H9 (cell line): ENCODE results near the gene CAPN8. TPM values are rescaled to one million over a fixed set of nuclear protein-coding genes. Genes with fewer than 3 reads are reported as not detected.

Source experiments
- DNase-seq: peaks from one replicate; pipeline ENCODE4 v3.0.0-alpha.2; 2017
- H2AFZ ChIP-seq: one replicate; pipeline ENCODE4 v1.6.1; 2013; ENCODE audit warnings: mild to moderate bottlenecking, low read length, control low read depth, moderate library complexity
- H2AK5ac ChIP-seq: 2 replicates; pipeline ENCODE4 v1.6.1; 2013; ENCODE audit warnings: low read length, control low read depth, mixed read lengths; ENCODE audit not compliant: insufficient read length
- H2BK120ac ChIP-seq: one replicate; pipeline ENCODE4 v1.6.1; 2013; ENCODE audit warnings: low read depth, mild to moderate bottlenecking, low read length, control low read depth, inconsistent platforms; ENCODE audit not compliant: poor library complexity, severe bottlenecking
- H2BK12ac ChIP-seq: 2 replicates; pipeline ENCODE4 v1.6.1; 2013; ENCODE audit warnings: low read length, control low read depth, mixed read lengths, low read depth; ENCODE audit not compliant: insufficient read length
- H2BK15ac ChIP-seq: 2 replicates; pipeline ENCODE4 v1.6.1; 2013; ENCODE audit warnings: low read depth, low read length, control low read depth
- H2BK20ac ChIP-seq: one replicate; pipeline ENCODE4 v1.6.1; 2013; ENCODE audit warnings: low read depth, mild to moderate bottlenecking, low read length, control low read depth, inconsistent platforms; ENCODE audit not compliant: poor library complexity, severe bottlenecking
- H2BK5ac ChIP-seq: 2 replicates; pipeline ENCODE4 v1.6.1; 2013; ENCODE audit warnings: low read length, control low read depth, mixed read lengths; ENCODE audit not compliant: insufficient read length
- H3K14ac ChIP-seq: 2 replicates; pipeline ENCODE4 v1.6.1; 2013; ENCODE audit warnings: low read length, control low read depth; ENCODE audit not compliant: insufficient read depth
- H3K18ac ChIP-seq: 2 replicates; pipeline ENCODE4 v1.6.1; 2013; ENCODE audit warnings: low read depth, mild to moderate bottlenecking, mixed read lengths, low read length, control low read depth; ENCODE audit not compliant: insufficient read length
- H3K23ac ChIP-seq: 2 replicates; pipeline ENCODE4 v1.6.1; 2013; ENCODE audit warnings: low read length, control low read depth, mixed read lengths, low read depth; ENCODE audit not compliant: insufficient read length
- H3K23me2 ChIP-seq: 2 replicates; pipeline ENCODE4 v1.6.1; 2013; ENCODE audit warnings: low read depth, mild to moderate bottlenecking, mixed read lengths, low read length, control low read depth; ENCODE audit not compliant: insufficient read length, poor library complexity, severe bottlenecking
- H3K27ac ChIP-seq: 2 replicates; pipeline ENCODE4 v1.5.1; 2013; ENCODE audit warnings: low read length, control low read depth, mixed read lengths, low read depth; ENCODE audit not compliant: insufficient read length
- H3K27me3 ChIP-seq: 2 replicates; pipeline ENCODE4 v1.6.1; 2013; ENCODE audit warnings: low read length, control low read depth, inconsistent platforms; ENCODE audit not compliant: insufficient read depth
- H3K4ac ChIP-seq: 2 replicates; pipeline ENCODE4 v1.6.1; 2013; ENCODE audit warnings: low read depth, mild to moderate bottlenecking, control low read depth, inconsistent platforms, low read length, moderate library complexity
- H3K4me1 ChIP-seq: 2 replicates; pipeline ENCODE4 v1.6.1; 2013; ENCODE audit warnings: low read length, control low read depth, inconsistent platforms; ENCODE audit not compliant: insufficient read depth
- H3K4me2 ChIP-seq: 2 replicates; pipeline ENCODE4 v1.6.1; 2013; ENCODE audit warnings: low read length, control low read depth, mixed read lengths; ENCODE audit not compliant: insufficient read length, insufficient read depth
- H3K56ac ChIP-seq: 2 replicates; pipeline ENCODE4 v1.6.1; 2013; ENCODE audit warnings: low read depth, mild to moderate bottlenecking, mixed read lengths, low read length, control low read depth; ENCODE audit not compliant: insufficient read length
- H3K79me1 ChIP-seq: 2 replicates; pipeline ENCODE4 v1.6.1; 2013; ENCODE audit warnings: low read depth, mild to moderate bottlenecking, moderate library complexity, low read length, control low read depth, inconsistent platforms; ENCODE audit not compliant: insufficient read depth, poor library complexity, severe bottlenecking
- H3K79me2 ChIP-seq: 2 replicates; pipeline ENCODE4 v1.6.1; 2013; ENCODE audit warnings: low read length, control low read depth, inconsistent platforms; ENCODE audit not compliant: insufficient read depth
- H3K9ac ChIP-seq: 2 replicates; pipeline ENCODE4 v1.6.1; 2013; ENCODE audit warnings: low read length, control low read depth, mixed read lengths; ENCODE audit not compliant: insufficient read length; ENCODE audit errors: extremely low read depth
- H3K9me3 ChIP-seq: one replicate; pipeline ENCODE4 v1.6.1; 2013; ENCODE audit warnings: low read depth, low read length, inconsistent platforms; ENCODE audit not compliant: control insufficient read depth
- H3T11ph ChIP-seq: one replicate; pipeline ENCODE4 v1.6.1; 2013; ENCODE audit warnings: mild to moderate bottlenecking, low read length, control low read depth, inconsistent platforms
- H4K20me1 ChIP-seq: one replicate; pipeline ENCODE4 v1.6.1; 2013; ENCODE audit not compliant: control insufficient read depth, insufficient read length, insufficient read depth
- H4K5ac ChIP-seq: 2 replicates; pipeline ENCODE4 v1.6.1; 2013; ENCODE audit warnings: low read depth, mild to moderate bottlenecking, mixed read lengths, low read length, control low read depth; ENCODE audit not compliant: insufficient read length
- H4K8ac ChIP-seq: replicated peaks from 2 replicates; pipeline ENCODE4 v1.6.1; 2013; ENCODE audit warnings: low read length, control low read depth, mixed read lengths, low read depth; ENCODE audit not compliant: insufficient read length
- H4K91ac ChIP-seq: 2 replicates; pipeline ENCODE4 v1.6.1; 2013; ENCODE audit warnings: low read depth, mild to moderate bottlenecking, moderate library complexity, mixed read lengths, low read length, control low read depth; ENCODE audit not compliant: insufficient read length
- H3K27ac Mint-ChIP-seq, 3 experiments: 2 replicates in 2 of 3; 3 replicates in 1 of 3; pipeline ENCODE4 v1.8.0; 2020 to 2021; ENCODE audit warnings: mixed read lengths in 3 of 3, mild to moderate bottlenecking in 1 of 3, moderate library complexity in 1 of 3
- H3K27me3 Mint-ChIP-seq: 2 replicates; pipeline ENCODE4 v1.8.0; 2021; ENCODE audit warnings: low read depth, mild to moderate bottlenecking, moderate library complexity, mixed read lengths
- H3K36me3 Mint-ChIP-seq, 3 experiments: 2 replicates in 2 of 3; 3 replicates in 1 of 3; pipeline ENCODE4 v1.8.0; 2020 to 2021; ENCODE audit warnings: low read depth in 3 of 3, mixed read lengths in 3 of 3; ENCODE audit not compliant: insufficient read depth in 1 of 3
- H3K4me1 Mint-ChIP-seq, 2 experiments: 2 replicates each; pipeline ENCODE4 v1.8.0; 2020; ENCODE audit warnings: mixed read lengths in 2 of 2
- H3K4me3 Mint-ChIP-seq, 2 experiments: 2 replicates in 1 of 2; 3 replicates in 1 of 2; pipeline ENCODE4 v1.8.0; 2020 to 2021; ENCODE audit warnings: mild to moderate bottlenecking in 2 of 2, mixed read lengths in 2 of 2, moderate library complexity in 1 of 2
- H3K9me3 Mint-ChIP-seq, 2 experiments: 2 replicates in 1 of 2; 3 replicates in 1 of 2; pipeline ENCODE4 v1.8.0; 2020; ENCODE audit warnings: mild to moderate bottlenecking in 2 of 2, mixed read lengths in 2 of 2, moderate library complexity in 1 of 2
- WGBS: extraction: QIAGEN DNeasy Blood & Tissue Kit; methylation state at CpG from one replicate; pipeline ENCODE4 v1.1.7; 2013; ENCODE audit warnings: missing lambda C conversion rate, low lambda C conversion rate, mixed read lengths; ENCODE audit not compliant: insufficient read length; ENCODE audit errors: extremely low coverage; 5-methylcytosine and 5-hydroxymethylcytosine counted together
- total RNA-seq: library from RNA; stranded (reverse); gene quantifications from 2 replicates; pipeline ENCODE4 v1.2.1, GENCODE V29; 2021
- TF ChIP-seq, protein P1 (sequence below): fragments of 200-600 bp; sonication (generic); conservative IDR thresholded peaks from 3 replicates; pipeline ENCODE4 v1.8.0; 2021; ENCODE audit warnings: antibody characterized with exemption, mild to moderate bottlenecking

Gene CAPN8
- total RNA-seq, 1 experiment from 2014 or later = not detected

DNA sequence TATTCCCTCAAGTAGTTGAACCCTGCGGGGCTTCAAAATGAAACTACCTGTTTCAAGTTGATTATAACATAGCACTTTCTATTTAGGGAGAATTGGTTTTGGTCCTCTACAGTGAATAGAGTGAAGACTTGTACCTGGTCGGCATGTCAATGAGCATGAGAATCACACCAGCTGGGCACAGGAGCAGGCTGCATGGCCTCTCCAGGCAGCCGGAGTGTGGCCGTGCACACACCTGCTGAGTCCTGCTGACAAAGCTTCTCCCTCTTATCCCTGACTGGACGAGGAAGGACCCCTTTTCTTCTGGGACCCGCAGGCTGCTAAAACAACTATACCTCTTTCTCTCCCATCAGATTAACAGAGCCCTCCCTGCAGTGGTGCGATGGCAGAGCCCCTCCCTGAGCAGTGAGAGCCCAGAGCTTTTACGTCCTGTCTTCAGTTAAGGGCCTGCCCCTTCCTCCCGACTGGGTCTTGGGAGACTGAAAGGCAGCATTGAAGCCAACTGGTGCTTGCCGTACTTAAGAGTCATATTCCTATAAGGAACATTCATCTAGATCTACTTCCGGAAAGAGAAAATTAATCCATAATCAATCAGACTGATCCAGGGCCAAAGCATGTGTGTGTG lies 124.9 kb downstream of the CAPN8 start:
- no peak overlapping the region for H3K4ac ChIP-seq
- H3T11ph ChIP-seq = no peak overlapping the region
- no peaks in the 10 kb centered on the region for H4K20me1 ChIP-seq
- no peak overlapping the region for H3K14ac ChIP-seq
- no peak overlapping the region for H2AFZ ChIP-seq
- H4K91ac ChIP-seq = no peak overlapping the region
- peaks cover 12 to 14% of the 10 kb centered on the region in 2 experiments for H3K4me1 Mint-ChIP-seq
- H3K23me2 ChIP-seq = no peaks in the 10 kb centered on the region
- H3K9me3 Mint-ChIP-seq = no peaks in the 10 kb centered on the region
- no peak overlapping the region for H3K4me3 Mint-ChIP-seq
- H3K79me2 ChIP-seq = no peaks in the 10 kb centered on the region
- no peak overlapping the region for H2BK20ac ChIP-seq
- TF ChIP-seq, protein P1, sequence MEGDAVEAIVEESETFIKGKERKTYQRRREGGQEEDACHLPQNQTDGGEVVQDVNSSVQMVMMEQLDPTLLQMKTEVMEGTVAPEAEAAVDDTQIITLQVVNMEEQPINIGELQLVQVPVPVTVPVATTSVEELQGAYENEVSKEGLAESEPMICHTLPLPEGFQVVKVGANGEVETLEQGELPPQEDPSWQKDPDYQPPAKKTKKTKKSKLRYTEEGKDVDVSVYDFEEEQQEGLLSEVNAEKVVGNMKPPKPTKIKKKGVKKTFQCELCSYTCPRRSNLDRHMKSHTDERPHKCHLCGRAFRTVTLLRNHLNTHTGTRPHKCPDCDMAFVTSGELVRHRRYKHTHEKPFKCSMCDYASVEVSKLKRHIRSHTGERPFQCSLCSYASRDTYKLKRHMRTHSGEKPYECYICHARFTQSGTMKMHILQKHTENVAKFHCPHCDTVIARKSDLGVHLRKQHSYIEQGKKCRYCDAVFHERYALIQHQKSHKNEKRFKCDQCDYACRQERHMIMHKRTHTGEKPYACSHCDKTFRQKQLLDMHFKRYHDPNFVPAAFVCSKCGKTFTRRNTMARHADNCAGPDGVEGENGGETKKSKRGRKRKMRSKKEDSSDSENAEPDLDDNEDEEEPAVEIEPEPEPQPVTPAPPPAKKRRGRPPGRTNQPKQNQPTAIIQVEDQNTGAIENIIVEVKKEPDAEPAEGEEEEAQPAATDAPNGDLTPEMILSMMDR = no peak
- H3K23ac ChIP-seq = no peak overlapping the region
- no peaks in the 10 kb centered on the region for H3K4me1 ChIP-seq
- DNase-seq = no peak
- no peaks in the 10 kb centered on the region; the same call in none of the 2 replicates for H3K27me3 Mint-ChIP-seq
- H3K56ac ChIP-seq = no peak overlapping the region
- H3K36me3 Mint-ChIP-seq = no peaks in the 10 kb centered on the region
- H3K27me3 ChIP-seq = no peaks in the 10 kb centered on the region
- no peak overlapping the region for H2BK12ac ChIP-seq
- no peak overlapping the region for H2BK5ac ChIP-seq
- H2AK5ac ChIP-seq = no peak overlapping the region
- no peak overlapping the region for H2BK15ac ChIP-seq
- H3K18ac ChIP-seq = no peak overlapping the region
- H4K5ac ChIP-seq = no peak overlapping the region
- no peak overlapping the region for H3K9ac ChIP-seq
- H3K79me1 ChIP-seq = no peaks in the 10 kb centered on the region
- H3K27ac ChIP-seq = no peak overlapping the region
- H3K9me3 ChIP-seq = no peaks in the 10 kb centered on the region
- no peak overlapping the region for H4K8ac ChIP-seq
- no CpG with 5 or more reads among the region's 11 CpGs for WGBS
- no peak overlapping the region for H3K4me2 ChIP-seq
- no peak overlapping the region; a peak in 2 of 7 replicates for H3K27ac Mint-ChIP-seq
- no peak overlapping the region for H2BK120ac ChIP-seq
